Epidermal melanocyte (primary cell): ENCODE data around the gene POLE4.

Experiments
- DNase-seq: peaks from one replicate; pipeline ENCODE4 v3.0.0; 2011; ENCODE audit warnings: low spot score; ENCODE audit not compliant: insufficient read length

POLE4 gene

GRCh38 chr2:74939919-74940812 lies 18.3 kb upstream of the POLE4 start:
- no peak for DNase-seq

DNA sequence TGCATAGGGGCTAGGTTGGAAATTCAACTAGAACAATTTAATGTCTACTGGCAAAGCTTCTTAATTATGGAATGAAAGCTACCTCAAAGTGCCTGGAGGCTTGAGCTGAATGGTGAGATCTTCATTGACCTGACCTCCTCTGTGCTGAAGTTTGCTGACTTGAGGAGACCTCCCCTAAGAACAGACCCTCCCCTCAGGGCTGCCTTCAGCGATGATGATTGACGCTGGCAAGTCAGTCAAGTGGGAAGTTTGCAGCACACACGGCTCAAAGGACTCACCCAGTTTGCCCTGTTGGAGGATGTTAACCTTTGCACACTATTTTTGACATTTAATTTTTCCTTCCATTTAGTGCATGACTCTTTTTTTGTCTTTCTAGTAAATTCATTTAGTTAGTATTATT lies 17.2 kb upstream of the POLE4 start:
- no peak for DNase-seq

DNA sequence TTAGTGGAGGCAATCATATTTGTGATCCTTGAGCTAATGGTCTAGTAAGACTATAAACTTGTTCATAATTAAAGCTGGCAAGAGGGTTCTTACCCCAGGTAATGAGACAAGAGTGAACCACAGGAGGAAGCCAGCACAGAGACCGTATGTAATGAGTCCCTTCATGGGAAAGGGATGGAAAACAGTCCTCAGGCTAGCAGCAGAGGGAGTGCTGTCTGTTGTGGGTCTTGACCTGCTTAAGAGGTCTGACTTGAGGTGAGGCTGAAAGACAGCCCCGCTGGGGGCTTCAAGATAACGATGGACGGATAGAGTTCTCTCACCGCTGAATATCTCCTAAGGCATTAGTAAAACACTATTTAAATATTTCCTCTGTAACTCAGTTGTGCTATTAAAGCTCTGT lies 16.2 kb upstream of the POLE4 start:
- no peak for DNase-seq

- no peak for DNase-seq
Measured at GRCh38 chr2:74944987-74945787, 13.3 kb upstream of the POLE4 start.

GRCh38 chr2:74945788-74946331 lies 12.6 kb upstream of the POLE4 start:
- no peak for DNase-seq

DNA sequence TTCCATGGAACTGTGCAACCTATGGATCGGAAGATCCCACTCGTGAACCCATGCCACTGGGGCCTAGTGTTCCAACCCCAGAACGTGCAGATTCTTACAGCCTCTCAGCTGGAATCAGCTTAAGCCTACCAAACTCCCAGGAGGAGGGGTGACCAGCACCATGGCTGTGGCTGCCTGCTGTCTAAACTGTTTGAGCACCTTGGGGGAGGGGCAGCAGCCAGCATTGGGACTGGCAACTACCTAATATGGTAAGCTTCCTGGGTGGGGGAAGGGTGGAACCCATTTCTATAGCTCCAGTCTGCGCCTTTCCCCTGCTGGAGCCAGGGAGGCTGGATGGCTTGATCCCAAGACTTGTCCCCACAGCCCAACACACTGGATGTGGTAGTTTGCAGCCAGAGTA lies 10.7 kb upstream of the POLE4 start:
- no peak for DNase-seq

GRCh38 chr2:74948779-74949178 lies 9.7 kb upstream of the POLE4 start:
- no peak for DNase-seq

GRCh38 chr2:74951211-74951754 lies 7.2 kb upstream of the POLE4 start:
- DNase-seq: no peak

DNA sequence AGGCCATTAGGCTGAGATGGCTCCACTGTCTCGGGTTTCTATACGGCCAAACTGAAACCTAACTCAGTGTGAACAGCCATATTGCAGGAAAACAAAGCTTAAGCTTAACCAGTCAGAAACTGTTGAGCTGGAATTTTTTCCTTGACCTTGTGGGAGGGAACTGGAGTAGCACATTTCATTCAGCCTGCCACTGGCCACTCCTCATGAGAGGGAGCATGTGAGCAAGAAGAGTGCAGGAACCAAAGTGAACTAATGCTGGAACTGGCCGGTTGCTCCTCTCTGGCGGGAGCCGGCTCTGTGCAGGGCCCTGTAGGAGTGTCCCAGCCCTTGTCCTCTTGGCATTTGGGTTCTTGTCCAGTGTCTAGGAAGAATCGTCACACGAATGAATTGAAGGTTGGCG lies 5.9 kb upstream of the POLE4 start:
- no peak for DNase-seq

DNA sequence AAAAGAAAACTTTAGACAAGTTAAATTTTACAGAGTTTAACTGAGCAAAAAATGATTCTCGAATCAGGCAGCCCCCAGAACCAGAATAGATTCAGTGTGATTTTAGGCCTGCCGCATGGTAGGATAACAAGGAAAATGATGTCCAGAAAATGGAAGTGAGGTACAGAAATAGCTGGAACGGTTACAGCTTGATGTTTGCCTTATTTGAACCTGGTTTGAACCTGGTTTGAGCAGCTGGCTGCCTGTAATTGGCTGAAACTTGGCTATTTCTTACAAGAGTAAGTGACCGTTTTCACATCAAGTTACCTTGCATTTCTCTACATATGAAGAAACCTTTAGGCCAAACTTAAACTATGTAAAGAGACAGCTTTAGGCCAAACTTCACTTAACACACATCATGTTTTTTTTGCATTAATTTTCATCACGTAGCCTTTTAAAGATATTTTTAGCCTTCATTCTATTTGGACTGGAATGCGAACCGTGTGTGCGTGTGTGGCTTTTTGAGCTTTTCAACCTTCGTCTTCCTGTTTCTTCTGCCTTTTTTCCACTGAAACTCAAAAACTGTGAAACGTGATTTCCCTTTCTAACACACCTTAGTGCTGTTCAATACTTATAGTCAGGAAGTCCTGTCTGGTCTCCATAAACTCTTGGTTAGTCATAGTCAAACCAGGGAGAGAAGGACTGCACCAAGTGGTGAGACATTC lies 4.5 kb upstream of the POLE4 start:
- no peak for DNase-seq

DNA sequence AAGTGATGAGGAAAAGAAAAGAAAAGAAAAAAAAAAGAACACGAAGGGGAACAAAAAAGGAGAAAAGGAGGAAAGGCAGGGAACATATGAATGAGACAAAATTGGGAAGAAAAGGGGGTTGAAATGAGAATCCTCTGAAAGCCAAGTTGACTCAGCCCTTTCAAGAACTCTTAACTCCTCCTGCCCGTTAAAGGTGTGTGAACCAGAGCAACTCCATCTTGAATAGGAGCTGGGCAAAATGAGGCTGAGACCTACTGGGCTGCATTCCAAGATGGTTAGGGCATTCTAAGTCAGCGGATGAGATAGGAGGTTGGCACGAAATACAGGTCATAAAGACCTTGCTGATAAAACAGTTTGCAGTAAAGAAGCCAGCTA lies 4.0 kb upstream of the POLE4 start:
- DNase-seq: no peak

GRCh38 chr2:74957886-74958273 lies 563 bp upstream of the POLE4 start:
- no peak for DNase-seq

DNA sequence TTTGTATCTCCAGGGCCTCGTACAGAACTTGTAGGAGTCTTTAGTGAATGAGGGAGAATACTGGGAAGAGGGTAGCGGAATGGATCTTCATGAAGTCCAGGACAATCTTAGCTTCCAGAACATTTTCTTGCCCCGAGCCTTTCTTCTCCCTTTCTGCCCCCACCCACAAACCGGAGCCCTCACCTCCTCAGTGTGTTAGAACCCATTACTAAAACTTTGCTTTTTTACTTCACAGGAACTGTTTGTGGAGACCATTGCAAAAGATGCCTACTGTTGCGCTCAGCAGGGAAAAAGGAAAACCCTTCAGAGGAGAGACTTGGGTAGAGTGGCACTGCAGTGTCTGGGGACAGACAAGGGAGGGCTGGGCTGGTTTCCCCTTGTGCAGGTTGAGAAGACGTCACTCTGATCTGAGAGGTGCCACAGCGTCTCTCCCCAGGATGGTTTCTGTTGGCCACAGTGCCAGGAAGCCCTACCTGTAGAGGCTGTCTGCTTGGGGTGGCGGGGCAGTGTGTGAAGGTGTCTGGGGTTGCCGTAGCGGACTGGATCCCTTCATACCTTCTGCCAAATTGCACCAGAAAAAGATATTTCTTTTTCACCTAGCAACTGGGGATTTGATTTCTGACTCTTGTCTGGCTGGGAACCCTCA lies 786 bp downstream of the POLE4 start:
- no peak for DNase-seq

DNA sequence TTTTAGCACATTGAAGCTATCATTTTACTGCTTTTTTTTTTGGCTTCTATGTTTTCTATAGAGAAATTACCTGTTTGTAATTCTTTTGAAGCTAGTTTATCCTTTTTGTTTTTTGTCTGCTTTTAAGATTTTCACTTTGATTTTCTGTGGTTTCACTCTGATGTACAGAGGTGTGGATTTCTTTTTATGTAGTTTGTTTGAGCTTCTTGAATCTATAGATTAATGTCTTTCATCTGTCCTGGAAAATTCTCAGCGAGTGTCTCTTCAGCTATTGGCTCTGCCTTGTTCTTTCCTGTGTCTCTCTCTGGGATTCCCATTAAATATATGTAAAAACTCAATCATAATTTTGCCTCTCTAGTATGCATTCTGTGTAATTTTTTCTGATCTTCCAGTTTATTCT lies 8.4 kb downstream of the POLE4 start:
- DNase-seq: no peak

DNA sequence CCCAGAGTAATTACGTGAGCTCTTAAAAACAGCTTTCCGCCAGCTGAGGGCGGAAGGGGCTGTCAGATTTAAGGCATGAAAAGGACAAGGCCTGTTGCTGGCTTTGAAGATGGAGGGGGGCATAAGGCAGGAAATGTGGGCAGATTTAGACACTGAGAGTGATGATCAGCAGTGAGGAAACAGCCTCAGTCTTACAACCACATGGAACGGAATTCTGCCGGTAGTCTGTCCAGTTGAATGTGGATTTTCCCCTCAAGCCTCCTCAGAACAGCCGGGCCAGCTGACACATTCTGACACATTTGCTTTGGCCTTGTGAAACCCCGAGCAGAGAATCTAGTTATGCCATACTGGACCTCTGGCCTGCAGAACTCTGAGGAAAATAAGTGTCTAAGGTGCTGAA lies 16.6 kb downstream of the POLE4 start:
- no peak for DNase-seq

GRCh38 chr2:74979844-74980243 lies 21.4 kb downstream of the POLE4 start:
- DNase-seq: no peak

GRCh38 chr2:74982577-74982976 lies 24.1 kb downstream of the POLE4 start:
- DNase-seq: no peak

- no peak for DNase-seq
Measured at GRCh38 chr2:74983631-74984392, 25.4 kb downstream of the POLE4 start.

GRCh38 chr2:74984947-74985637 lies 26.6 kb downstream of the POLE4 start:
- DNase-seq: no peak
